Gastroesophageal sphincter (tissue), 3 donors: Measurements from ENCODE around the gene OPN1SW.

Experiments used
- POLR2A ChIP-seq, 2 donors: fragments of 450-650 bp; IDR thresholded peaks; one replicate each; pipeline ENCODE4 v1.6.1; 2017; ENCODE audit warnings: antibody characterized with exemption in 2 of 2, mild to moderate bottlenecking in 2 of 2, moderate library complexity in 1 of 2
- POLR2AphosphoS5 ChIP-seq: sonication (generic); formaldehyde crosslinking; IDR thresholded peaks from one replicate; pipeline ENCODE4 v1.6.1; 2017; ENCODE audit warnings: antibody characterized with exemption
- TF ChIP-seq, protein P1 (sequence below), 4 experiments: fragments of 200-600 bp in 2 of 4; fragments of 450-650 bp in 2 of 4; sonication (generic) in 1 of 4; IDR thresholded peaks; one replicate each; pipeline ENCODE4 v1.5.1; 2017 to 2019; ENCODE audit warnings: antibody characterized with exemption in 4 of 4, mild to moderate bottlenecking in 2 of 4, moderate library complexity in 2 of 4

DNA sequence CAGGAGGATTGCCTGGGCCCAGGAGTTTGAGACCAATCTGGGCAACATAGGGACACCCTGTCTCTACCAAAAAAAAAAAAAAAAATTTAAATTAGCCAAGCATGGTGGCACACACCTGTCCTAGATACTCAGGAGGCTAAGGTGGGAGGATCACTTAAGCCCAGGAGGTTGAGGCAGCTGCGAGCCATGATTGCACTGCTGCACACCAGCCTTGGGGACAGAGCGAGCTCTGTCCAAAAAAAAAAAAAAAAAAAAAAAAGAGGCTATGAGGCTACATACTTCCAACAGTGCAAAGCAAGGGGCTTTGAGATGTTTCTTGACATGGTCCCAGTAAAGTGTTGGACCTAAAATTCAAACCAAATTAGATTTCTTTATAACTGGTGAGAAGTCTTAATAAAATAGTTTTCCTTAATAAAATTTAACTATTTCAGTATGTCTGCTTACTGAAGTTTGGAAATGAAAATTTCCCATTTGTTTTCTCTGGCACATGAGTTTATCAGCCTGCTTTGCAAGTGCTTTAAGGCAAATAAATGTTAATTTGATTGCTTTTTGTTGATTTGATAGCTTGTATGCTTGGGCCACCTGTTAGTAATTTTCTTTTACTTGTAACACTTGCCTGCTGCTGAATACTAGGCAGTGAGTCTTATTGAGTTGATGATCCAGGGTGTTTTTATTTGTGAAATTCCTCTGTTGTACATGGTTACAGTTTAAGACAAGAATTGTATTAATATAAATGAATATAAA is 20.3 kb downstream of the OPN1SW start:
- TF ChIP-seq, protein P1, sequence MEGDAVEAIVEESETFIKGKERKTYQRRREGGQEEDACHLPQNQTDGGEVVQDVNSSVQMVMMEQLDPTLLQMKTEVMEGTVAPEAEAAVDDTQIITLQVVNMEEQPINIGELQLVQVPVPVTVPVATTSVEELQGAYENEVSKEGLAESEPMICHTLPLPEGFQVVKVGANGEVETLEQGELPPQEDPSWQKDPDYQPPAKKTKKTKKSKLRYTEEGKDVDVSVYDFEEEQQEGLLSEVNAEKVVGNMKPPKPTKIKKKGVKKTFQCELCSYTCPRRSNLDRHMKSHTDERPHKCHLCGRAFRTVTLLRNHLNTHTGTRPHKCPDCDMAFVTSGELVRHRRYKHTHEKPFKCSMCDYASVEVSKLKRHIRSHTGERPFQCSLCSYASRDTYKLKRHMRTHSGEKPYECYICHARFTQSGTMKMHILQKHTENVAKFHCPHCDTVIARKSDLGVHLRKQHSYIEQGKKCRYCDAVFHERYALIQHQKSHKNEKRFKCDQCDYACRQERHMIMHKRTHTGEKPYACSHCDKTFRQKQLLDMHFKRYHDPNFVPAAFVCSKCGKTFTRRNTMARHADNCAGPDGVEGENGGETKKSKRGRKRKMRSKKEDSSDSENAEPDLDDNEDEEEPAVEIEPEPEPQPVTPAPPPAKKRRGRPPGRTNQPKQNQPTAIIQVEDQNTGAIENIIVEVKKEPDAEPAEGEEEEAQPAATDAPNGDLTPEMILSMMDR (IDR thresholded peaks at IDR 0.05), result no peak
- no peak for TF ChIP-seq POLR2A (IDR thresholded peaks at IDR 0.05)
- no peak for TF ChIP-seq POLR2AphosphoS5
